D721Med (cell line): ENCODE data around the gene RAPGEF1.

Experiments
- DNase-seq: peaks from one replicate; pipeline ENCODE4 v3.0.0; 2011; ENCODE audit warnings: low spot score; ENCODE audit not compliant: insufficient read length
- FAIRE-seq: peaks from 2 replicates; lab custom pipeline; 2011; peaks lifted over from hg19 to GRCh38; lab: Jason Lieb, UNC
- TF ChIP-seq, protein P1 (sequence below): IDR thresholded peaks from 2 replicates; pipeline ENCODE4 v1.5.1; 2012; ENCODE audit warnings: mild to moderate bottlenecking, control low read depth; ENCODE audit not compliant: insufficient read depth; ENCODE audit errors: missing control alignments

RAPGEF1 gene

GRCh38 chr9:131776036-131776435, 36.2 kb upstream of the RAPGEF1 start:
- FAIRE-seq (no peak), DNase-seq (no peak)
- TF ChIP-seq, protein P1, sequence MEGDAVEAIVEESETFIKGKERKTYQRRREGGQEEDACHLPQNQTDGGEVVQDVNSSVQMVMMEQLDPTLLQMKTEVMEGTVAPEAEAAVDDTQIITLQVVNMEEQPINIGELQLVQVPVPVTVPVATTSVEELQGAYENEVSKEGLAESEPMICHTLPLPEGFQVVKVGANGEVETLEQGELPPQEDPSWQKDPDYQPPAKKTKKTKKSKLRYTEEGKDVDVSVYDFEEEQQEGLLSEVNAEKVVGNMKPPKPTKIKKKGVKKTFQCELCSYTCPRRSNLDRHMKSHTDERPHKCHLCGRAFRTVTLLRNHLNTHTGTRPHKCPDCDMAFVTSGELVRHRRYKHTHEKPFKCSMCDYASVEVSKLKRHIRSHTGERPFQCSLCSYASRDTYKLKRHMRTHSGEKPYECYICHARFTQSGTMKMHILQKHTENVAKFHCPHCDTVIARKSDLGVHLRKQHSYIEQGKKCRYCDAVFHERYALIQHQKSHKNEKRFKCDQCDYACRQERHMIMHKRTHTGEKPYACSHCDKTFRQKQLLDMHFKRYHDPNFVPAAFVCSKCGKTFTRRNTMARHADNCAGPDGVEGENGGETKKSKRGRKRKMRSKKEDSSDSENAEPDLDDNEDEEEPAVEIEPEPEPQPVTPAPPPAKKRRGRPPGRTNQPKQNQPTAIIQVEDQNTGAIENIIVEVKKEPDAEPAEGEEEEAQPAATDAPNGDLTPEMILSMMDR = no peak

DNA sequence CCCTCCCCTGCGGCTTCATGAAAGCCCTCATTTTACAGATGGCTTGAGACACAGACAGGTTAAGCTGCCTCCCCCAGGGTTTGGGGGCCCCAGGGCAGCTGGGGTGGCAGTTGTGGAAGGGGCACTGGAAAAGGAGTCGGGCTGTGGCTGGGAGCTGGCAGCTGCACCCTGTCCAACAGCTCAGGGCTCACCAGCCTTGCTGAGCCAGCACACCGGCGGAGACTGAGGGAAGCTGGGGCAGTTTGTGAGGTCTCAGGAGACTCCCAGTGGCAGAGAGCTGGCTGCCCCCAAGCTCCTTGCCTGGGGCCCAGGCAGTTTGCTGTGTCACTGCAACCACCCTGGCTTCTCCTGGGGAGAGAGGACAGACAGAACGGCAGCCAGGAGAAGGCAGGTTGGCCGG, 34.8 kb upstream of the RAPGEF1 start:
- TF ChIP-seq, protein P1 = no peak
- FAIRE-seq (no peak), DNase-seq (no peak)

- DNase-seq (no peak), FAIRE-seq (no peak)
Observed at GRCh38 chr9:131773911-131774379, 34.1 kb upstream of the RAPGEF1 start.

GRCh38 chr9:131772940-131773339, 33.1 kb upstream of the RAPGEF1 start:
- TF ChIP-seq, protein P1 = no peak
- DNase-seq = no peak
- no peak for FAIRE-seq

More at GRCh38 chr9:131773911-131774379, 34.1 kb upstream of the RAPGEF1 start:
- TF ChIP-seq, protein P1 = no peak

GRCh38 chr9:131771646-131772045, 31.8 kb upstream of the RAPGEF1 start:
- TF ChIP-seq, protein P1 = no peak
- FAIRE-seq = no peak
- DNase-seq = no peak

DNA sequence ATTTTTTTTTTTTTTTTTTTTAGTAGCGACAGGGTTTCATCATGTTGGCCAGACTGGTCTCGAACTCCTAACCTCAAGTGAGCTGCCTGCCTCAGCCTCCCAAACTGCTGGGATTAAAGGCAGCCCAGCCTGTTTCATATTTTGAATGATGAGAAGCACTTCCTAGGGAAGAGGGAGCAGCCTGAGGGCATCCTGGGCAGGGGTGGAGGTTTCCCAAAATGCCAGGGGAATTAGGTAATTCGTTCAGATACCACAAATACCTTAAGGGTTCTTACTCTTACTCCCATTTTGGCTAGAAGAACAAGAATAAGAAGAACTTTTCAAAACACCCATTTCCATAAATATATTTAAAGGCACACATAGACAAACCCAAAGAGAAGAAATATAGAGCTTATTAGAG, 29.5 kb upstream of the RAPGEF1 start:
- TF ChIP-seq, protein P1 = no peak
- DNase-seq (no peak), FAIRE-seq (no peak)

GRCh38 chr9:131764568-131764967, 24.7 kb upstream of the RAPGEF1 start:
- DNase-seq (no peak), FAIRE-seq (no peak)
- TF ChIP-seq, protein P1 = no peak
